Progenitor cell of endocrine pancreas (in vitro differentiated cells): Measurements from ENCODE around the gene SLC25A13. TPM values are rescaled to one million over a fixed set of nuclear protein-coding genes. Genes with fewer than 3 reads are reported as not detected.

Experiments used
- DNase-seq: peaks from one replicate; pipeline ENCODE4 v3.0.0; 2021; ENCODE audit warnings: low spot score; ENCODE audit not compliant: unreplicated experiment
- H3K27ac Mint-ChIP-seq: 2 replicates; pipeline ENCODE4 v1.8.0; 2021; ENCODE audit warnings: mild to moderate bottlenecking, moderate library complexity, mixed read lengths
- H3K27me3 Mint-ChIP-seq: 2 replicates; pipeline ENCODE4 v1.8.0; 2021; ENCODE audit warnings: mixed read lengths
- H3K36me3 Mint-ChIP-seq: 2 replicates; pipeline ENCODE4 v1.8.0; 2022; ENCODE audit warnings: mixed read lengths; ENCODE audit not compliant: insufficient read depth
- H3K4me1 Mint-ChIP-seq: 2 replicates; pipeline ENCODE4 v1.8.0; 2021; ENCODE audit warnings: low read depth, mixed read lengths
- H3K4me3 Mint-ChIP-seq: 2 replicates; pipeline ENCODE4 v1.8.0; 2021; ENCODE audit warnings: low read depth, mild to moderate bottlenecking, moderate library complexity, mixed read lengths
- H3K9me3 Mint-ChIP-seq: 2 replicates; pipeline ENCODE4 v1.8.0; 2021; ENCODE audit warnings: low read depth, mixed read lengths
- total RNA-seq: library from RNA; stranded (reverse); gene quantifications from 2 replicates; pipeline ENCODE4 v1.2.1, GENCODE V29; 2021
- TF ChIP-seq, protein P1 (sequence below): fragments of 200-600 bp; sonication (generic); IDR thresholded peaks from one replicate; pipeline ENCODE4 v1.5.0; 2021; ENCODE audit warnings: antibody characterized with exemption, mild to moderate bottlenecking; ENCODE audit not compliant: unreplicated experiment

The SLC25A13 gene
- total RNA-seq, 1 donor from 2014 or later, result 54.0 TPM

DNA sequence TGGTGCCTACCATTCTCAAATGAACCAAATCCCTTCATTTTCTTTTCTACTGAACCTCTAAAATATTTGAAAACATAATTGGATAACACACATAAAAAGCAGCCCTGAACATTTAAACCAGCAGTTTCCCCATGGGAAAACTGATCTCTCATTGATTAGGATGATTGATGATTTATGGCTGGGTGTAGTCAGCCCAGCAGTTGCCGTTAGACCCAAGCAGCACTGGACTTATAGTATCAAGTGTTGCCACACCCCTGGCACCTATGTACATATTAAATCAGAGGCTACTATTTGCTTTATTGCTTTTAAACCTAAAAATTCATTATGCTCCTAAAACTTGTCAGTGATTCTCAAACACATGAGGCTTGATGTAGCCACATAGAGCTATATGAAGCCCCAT is 20.2 kb upstream of the SLC25A13 start:
- H3K36me3 Mint-ChIP-seq, result no peaks in the 10 kb centered on the region
- H3K4me1 Mint-ChIP-seq, result no peaks in the 10 kb centered on the region
- no peaks in the 10 kb centered on the region for H3K9me3 Mint-ChIP-seq
- H3K27me3 Mint-ChIP-seq, result no peaks in the 10 kb centered on the region
- no peak overlapping the region for H3K27ac Mint-ChIP-seq
- DNase-seq, result no peak
- no peak overlapping the region for H3K4me3 Mint-ChIP-seq
- TF ChIP-seq, protein P1, sequence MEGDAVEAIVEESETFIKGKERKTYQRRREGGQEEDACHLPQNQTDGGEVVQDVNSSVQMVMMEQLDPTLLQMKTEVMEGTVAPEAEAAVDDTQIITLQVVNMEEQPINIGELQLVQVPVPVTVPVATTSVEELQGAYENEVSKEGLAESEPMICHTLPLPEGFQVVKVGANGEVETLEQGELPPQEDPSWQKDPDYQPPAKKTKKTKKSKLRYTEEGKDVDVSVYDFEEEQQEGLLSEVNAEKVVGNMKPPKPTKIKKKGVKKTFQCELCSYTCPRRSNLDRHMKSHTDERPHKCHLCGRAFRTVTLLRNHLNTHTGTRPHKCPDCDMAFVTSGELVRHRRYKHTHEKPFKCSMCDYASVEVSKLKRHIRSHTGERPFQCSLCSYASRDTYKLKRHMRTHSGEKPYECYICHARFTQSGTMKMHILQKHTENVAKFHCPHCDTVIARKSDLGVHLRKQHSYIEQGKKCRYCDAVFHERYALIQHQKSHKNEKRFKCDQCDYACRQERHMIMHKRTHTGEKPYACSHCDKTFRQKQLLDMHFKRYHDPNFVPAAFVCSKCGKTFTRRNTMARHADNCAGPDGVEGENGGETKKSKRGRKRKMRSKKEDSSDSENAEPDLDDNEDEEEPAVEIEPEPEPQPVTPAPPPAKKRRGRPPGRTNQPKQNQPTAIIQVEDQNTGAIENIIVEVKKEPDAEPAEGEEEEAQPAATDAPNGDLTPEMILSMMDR, result no peak

DNA sequence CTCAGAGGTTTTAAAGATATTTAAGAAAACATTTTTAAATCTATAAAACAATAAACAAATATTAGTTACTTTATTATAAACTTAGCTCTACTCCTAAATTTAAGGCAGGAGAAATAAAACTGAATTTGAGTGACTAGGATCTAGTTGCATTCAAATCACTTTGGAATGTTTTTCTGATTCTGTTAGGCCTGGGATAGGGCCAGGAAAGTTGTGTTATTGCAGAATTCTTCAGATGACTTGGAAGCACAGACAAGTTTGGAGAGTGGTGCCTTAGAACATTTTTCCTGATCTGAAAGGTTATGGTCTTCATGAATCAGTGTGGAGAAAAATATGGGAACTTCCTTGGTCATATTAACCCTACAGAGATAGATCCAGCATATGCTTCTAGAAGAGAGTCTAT is 15.6 kb upstream of the SLC25A13 start:
- TF ChIP-seq, protein P1, result no peak
- no peaks in the 10 kb centered on the region for H3K4me1 Mint-ChIP-seq
- H3K9me3 Mint-ChIP-seq, result no peaks in the 10 kb centered on the region
- H3K4me3 Mint-ChIP-seq, result no peak overlapping the region
- no peak for DNase-seq
- no peaks in the 10 kb centered on the region for H3K36me3 Mint-ChIP-seq
- no peak overlapping the region for H3K27ac Mint-ChIP-seq
- H3K27me3 Mint-ChIP-seq, result no peaks in the 10 kb centered on the region

DNA sequence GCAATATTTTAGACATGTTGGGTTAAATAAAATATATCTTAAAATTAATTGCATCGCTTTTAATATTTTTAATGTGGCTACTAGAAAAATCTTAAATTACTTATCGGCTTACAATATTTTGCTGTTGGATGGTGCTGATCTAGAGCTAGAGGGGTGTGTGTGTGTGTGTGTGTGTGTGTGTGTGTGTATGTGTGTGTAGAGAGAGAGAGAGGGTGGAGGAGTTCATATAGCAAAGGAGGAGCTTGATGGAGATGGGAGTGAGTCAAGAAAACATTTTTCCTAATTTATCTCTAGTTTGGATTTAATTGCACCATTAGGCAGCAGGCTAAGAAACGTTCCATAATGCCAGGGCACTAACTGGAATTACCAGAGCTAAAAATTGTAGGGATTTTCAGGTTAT is 10.4 kb upstream of the SLC25A13 start:
- H3K9me3 Mint-ChIP-seq, result no peaks in the 10 kb centered on the region
- no peaks in the 10 kb centered on the region for H3K4me1 Mint-ChIP-seq
- no peak overlapping the region for H3K27ac Mint-ChIP-seq
- peaks cover 3% of the 10 kb centered on the region for H3K27me3 Mint-ChIP-seq
- TF ChIP-seq, protein P1, result no peak
- no peak for DNase-seq
- H3K4me3 Mint-ChIP-seq, result no peak overlapping the region
- H3K36me3 Mint-ChIP-seq, result no peaks in the 10 kb centered on the region

DNA sequence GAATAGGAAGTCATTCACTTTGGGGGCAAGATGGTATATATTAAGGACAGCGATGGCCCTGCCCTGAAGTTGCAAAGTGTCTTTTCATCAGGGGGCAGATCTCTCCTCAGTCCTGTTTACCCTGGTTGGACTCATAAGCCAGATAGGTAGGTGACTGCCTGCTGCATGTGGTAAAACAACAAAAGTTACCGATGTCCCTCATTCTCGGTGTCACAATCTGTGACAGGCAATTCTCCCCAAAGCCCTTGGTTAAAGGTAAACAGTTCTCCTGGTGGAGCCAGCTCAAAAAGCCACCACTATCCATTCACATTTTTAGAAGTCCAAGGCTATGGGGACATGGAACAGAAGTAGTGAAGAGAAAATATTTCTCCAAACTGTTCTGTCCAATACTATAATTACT is 9.9 kb upstream of the SLC25A13 start:
- no peak for DNase-seq
- no peak overlapping the region for H3K27ac Mint-ChIP-seq
- no peaks in the 10 kb centered on the region for H3K9me3 Mint-ChIP-seq
- no peaks in the 10 kb centered on the region for H3K4me1 Mint-ChIP-seq
- TF ChIP-seq, protein P1, result no peak
- H3K4me3 Mint-ChIP-seq, result no peak overlapping the region
- H3K36me3 Mint-ChIP-seq, result no peaks in the 10 kb centered on the region
- H3K27me3 Mint-ChIP-seq, result peaks cover 3% of the 10 kb centered on the region

DNA sequence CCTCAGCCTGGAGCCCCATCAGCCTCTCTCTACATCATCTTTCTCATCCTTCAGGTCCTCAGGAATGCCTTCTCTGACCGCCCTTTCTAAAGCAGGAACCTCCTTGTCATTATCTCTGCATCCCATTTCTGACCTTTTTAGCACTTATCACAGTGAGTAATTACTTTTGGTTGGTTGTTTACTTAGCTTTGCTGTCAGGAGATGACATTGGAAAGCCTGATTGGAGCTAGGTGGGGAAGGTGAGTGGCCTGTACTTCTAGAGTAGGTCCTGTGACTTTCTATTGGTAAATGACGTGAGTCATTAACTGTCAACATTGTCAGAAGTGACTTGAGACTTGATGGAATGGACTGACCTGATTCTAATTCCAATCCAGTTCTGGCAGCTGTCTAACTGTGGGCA is 9.3 kb upstream of the SLC25A13 start:
- TF ChIP-seq, protein P1, result no peak
- Mint-ChIP-seq H3K9me3 (no peaks in the 10 kb centered on the region), H3K4me3 (no peak overlapping the region), H3K36me3 (no peaks in the 10 kb centered on the region), H3K27me3 (peaks cover 3% of the 10 kb centered on the region), H3K4me1 (no peaks in the 10 kb centered on the region), H3K27ac (no peak overlapping the region)
- DNase-seq, result no peak
